HG02973 (cell line): Measurements from ENCODE around the gene TMEM131.

ENCODE experiments used
- ATAC-seq: cut with Tn5 transposase; IDR thresholded peaks from one replicate; pipeline ENCODE4 v1.9.1; 2021; ENCODE audit warnings: moderate library complexity; ENCODE audit not compliant: unreplicated experiment

TMEM131 gene

DNA sequence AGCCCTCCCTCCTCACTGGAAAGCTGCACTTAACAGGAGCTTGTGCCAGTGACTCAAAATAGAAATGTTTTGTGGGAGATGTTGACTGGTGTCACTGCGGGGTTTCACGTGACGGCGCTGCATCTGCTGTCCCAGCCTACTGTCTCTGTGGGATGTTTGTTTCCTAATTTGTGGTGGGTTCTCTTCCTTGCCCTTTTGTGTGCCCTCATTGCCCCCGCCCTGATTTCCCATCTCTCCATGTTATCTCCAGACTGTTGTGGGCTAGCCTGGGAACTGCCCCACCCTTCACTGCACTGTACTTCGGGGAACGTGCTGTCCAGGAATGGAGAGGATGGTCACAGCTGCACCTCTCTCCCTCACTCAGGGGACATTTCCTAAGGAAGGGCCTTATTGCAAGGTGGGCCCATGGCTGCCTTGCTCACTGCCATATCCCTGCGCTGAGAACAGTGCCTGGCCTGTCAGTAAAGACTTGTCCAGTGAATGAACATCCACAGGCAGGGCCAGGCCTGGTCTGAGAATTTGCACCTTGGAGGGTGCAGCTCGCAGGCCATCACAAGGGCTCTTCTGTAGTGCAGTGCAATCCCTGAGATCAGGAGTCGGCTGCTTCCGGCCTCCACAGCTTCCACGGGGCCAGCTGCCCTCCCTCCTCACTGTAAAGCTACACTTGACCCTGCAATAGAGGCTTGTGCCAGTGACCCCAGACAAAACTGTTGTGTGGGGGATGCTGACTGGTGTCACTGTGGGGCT lies 264.3 kb downstream of the TMEM131 start:
- ATAC-seq: no peak

DNA sequence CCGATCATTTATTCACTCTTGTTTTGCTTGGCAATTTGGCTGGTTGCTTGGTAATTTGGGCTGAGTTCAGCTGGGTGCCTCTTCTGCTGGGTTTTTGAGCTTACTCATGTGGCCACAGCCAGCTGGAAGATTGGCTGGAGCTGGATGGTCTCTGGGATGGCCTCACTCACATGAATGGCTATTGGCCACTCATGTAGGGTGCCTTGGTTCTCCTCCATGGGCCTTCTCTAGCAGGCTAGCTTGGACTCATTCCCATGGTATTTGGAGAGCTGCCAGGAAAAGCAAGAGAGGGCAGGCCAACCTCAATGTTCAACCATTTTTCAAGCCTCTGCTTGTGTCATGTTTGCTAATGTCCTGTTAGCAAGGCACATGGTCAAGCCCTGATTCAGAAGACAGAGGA lies 265.5 kb downstream of the TMEM131 start:
- ATAC-seq: no peak

DNA sequence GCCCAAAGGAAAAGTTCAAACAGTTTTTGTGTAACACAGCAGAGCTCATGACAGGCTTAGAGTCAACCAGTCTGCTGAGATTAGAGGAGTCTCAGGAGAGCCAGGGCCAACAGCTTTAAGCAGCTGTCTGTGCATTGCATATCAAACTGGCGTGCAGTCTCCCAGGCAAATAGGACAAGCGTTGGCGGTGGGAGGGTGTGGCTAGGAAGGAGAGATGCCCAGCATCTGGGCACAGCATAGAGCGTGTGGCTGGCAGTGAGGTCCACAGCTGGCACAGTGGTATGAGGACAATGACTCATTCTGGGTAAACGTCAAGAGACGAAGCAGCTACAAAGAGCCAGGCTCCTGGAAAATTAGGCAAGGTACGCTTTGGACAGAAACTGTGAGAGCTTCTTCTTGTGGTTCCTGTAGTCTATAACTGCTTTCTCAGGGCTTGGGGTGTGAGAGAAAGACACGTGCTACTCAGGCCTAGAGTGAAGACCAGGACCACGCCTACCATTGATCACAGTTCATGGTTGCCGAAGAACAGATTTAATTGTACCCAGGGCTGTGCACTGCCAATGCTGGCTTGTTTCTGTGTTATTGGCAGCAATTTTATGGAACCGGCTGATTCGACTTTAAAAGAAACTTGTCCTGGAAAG lies 267.5 kb downstream of the TMEM131 start:
- ATAC-seq: no peak

DNA sequence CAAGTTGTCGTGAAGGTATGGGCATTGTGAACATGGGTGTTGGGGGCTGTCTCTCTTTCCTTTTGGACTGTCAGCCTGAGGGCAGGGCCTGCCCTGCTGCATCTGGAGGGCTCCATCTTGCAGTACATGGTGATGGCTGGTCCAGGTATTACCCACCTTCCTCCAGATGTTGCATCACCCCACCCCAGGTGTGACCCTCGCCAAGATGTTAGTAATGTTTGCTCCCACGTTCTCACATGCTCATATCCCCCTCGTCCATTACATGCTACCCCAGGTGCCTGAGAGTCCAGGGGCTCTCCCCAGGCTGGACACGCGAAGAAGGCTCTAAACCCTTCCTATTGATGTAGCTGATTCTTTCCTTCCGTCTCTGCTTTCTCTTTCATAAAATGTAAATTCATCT lies 268.5 kb downstream of the TMEM131 start:
- no peak for ATAC-seq

DNA sequence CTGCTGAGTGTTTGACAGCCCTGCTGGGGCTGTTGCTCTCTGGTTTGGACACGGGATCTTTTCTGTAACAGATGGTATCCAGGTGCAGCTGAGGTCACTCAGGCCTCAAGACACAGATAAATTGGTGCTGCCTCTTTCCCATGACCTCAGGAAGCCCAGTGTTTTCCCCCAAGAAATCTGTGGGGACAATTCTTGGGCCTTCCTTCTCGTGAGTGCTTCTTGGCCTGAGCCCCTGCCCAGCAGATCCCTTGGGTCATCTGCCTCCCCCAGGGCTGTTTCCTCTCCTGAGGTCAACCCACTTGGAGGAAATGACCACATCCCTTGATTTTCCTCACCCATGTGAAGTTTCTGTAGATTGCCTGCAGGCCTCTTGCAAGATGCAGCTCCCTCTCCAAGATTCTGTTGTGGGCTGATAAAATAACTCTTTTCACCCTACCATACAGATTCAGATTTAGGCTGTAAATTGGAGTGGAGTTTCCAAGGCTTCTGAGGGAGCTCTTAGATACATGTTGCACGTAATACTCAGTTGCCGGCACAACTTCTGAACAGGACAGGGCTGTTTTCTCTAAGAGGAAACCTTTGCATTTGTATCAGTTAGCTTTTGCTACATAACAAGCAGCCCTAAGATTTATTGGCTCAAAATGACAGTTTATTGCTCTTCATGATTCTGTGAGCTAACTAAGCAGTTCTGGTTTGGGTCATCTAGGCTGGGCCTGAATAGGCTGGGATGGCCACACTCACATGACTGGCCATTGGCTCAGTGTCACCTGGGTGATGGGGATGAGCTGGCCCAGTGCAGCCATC lies 269.3 kb downstream of the TMEM131 start:
- ATAC-seq: no peak

DNA sequence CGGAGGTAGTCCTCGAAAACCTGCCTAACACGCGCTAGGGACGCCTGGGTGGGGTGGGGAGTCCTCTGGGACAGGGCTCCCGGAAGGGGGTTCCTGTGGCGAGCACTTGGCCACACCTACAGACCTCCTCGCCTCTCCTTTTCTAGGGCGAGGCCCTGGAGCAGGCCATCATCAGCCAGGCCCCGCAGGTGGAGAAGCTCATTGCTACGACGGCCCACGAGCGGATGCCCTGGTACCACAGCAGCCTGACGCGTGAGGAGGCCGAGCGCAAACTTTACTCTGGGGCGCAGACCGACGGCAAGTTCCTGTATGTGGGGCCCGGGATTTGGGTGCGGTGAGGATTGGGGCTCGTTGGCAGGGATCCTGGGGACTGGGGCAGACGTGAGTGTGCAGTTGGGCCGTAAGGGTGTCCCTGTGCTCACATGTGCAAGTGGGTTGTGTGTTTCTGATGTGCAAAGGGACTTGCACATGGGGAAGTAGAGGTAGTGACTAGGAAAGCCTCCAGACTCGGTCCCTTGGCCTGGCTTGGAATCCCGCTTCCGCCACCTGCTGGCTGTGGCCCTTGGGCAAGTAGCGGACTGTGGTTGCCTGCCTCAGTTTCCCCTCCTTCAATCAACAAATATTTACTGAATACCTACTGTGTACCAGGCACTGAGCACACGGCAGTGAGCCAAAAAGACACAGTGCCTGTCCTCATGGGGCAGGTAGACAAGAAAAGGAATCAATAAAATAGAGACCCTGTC lies 270.6 kb downstream of the TMEM131 start:
- no peak for ATAC-seq

DNA sequence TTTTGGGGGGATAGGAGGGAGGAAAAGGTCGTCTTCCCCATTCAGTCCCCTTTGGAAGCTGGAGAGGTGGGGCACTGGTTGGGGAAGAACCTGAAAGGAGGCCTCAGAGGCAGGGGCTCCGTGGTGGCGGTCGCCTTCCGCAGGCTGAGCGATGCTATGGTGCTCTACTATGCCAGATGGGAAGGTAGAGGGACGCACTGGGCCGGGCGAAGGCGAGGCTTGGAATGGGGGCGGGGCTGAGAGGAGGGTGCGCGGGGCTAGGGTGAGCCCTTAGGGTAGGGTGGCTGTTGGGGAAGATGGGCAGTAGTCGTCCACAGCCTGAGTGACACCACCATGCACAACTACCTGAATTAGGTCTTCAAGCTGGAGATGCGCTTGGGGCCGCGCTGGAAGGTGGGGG lies 271.2 kb downstream of the TMEM131 start:
- ATAC-seq: no peak

DNA sequence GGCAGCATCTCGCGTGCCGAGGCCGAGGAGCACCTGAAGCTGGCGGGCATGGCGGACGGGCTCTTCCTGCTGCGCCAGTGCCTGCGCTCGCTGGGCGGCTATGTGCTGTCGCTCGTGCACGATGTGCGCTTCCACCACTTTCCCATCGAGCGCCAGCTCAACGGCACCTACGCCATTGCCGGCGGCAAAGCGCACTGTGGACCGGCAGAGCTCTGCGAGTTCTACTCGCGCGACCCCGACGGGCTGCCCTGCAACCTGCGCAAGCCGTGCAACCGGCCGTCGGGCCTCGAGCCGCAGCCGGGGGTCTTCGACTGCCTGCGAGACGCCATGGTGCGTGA lies 271.7 kb downstream of the TMEM131 start:
- no peak for ATAC-seq

DNA sequence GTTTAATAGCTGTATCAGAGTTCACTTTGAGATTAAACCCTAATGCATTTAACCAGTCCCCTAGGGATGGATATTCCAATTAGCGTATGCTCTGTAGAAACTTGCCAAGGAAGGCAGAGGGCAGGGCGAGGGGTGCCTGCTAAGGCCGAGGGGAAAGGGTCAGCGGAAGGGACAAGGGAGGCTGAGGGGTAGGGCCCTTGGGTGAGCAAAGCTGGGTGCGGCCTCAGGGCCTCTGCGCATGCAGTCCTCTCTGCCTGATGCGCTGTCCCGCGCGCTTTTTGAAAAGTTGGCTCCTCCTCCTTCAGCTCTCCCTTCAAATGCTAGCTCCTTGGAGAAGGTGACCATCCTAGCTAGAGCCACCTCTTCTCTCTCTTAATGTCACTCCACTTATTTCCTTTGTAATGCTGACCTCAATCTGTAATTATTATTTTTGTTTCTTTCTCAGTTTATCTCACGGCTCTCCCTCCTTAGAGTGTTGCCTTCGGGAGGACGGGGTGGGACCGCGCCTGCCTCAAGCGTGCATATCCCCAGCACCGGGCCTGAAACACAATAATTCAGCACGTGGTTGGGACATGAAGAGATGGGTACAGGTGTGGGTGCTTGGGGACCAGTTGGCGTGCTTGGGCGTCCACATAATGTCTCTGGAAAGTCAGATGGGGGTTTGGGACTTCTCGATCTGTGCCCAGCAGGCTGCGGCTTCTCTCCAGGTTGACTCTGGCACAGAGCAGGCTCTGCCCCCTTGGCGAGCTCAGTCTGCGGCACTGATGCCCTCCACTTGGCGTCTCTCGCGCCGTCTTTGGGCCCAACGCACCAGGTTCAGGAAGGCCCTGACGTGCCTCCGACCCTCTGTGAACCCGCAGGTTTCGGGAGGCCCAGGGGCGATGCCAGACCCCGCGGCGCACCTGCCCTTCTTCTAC lies 272.3 kb downstream of the TMEM131 start:
- ATAC-seq: no peak

DNA sequence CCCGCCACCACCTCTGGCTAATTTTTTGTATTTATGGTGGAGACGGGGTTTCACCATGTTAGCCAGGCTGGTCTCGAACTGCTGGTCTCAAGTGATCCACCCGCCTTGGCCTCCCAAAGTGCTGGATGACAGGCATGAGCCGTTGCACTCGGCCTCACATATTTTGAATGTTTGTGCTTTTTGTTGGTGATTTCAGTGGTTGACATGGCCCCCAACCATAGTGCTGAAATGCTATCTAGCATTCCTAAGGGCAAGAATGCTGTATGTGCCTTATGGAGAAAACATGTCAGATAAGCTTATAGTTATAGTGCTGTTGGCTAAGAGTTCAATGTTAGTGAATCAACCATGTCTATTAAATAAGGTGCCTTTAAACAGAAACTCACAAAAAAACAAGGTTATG lies 273.5 kb downstream of the TMEM131 start:
- no peak for ATAC-seq

DNA sequence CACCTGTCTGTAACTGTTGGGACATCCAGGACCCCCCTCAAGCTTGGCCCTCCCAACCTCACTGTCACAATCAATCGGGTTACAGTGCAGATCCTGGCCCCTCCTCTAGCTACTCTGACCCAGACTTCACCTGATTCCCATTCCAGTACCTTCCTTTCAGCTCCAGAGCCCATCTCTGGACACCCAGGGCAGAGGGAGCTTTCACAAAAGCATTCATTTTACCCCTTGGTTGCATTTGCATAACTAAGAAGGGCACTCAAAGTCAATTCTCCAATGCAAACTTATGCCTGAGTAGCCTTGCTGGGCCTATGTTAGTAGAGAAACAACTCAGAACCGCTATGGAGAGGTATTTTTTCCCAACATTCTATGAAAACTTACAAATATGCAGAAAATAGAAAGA lies 275.0 kb downstream of the TMEM131 start:
- no peak for ATAC-seq

DNA sequence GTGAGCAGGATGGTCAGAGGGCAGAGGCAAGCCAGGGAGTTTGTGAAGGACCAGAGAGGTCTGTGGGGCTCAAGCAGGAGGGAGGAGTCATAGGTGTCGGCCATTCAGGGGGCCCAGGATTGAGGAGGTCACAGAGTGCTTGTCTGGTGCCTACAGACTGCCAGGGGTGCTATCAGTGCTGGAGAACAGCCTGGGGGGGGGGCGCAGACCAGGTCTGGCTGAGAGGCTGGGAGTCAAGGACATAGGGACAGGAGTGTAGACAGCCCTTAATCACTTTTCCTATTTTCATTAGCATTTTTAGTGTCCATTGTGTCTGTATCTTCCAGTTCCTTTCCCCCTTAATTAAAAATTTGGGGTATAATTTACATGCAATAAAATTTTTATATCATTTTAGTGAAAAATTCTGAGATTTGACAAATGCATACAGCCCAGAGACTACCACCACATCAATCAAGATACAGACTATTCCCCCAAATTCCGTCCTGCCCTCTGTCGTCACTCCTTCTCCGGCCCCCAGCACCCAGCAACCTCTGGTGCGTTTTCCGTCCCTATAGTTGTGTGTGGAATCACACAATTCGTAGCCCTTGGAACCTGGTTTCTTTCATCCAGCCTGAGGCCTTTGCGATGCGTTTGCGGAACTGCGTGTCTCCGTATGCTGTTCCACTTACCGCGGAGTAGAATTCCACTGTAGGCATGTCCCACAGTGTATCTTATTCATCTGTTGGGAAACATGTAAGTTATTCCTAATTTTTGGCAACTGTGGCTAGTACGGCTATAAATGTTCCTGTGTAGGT lies 276.2 kb downstream of the TMEM131 start:
- ATAC-seq: no peak

DNA sequence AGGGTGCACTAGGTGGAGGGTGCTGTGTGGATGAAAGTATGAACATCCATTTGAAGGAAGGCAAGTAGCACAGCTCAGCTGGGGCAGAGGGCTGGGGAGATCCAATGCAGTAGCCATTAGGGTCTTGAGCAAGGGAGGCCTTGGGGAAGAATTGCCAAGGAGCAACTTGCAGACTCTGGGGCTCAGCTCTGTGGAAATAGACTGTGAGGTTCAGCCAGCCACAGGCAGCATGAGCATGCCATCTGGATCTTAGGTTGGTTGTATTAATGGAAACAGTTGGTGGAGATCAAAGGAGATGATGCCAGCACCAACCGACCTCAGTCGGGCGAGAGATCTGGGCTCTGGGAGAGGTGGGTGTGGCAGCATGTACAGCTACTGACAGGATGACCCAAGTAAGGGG lies 276.8 kb downstream of the TMEM131 start:
- ATAC-seq: no peak

DNA sequence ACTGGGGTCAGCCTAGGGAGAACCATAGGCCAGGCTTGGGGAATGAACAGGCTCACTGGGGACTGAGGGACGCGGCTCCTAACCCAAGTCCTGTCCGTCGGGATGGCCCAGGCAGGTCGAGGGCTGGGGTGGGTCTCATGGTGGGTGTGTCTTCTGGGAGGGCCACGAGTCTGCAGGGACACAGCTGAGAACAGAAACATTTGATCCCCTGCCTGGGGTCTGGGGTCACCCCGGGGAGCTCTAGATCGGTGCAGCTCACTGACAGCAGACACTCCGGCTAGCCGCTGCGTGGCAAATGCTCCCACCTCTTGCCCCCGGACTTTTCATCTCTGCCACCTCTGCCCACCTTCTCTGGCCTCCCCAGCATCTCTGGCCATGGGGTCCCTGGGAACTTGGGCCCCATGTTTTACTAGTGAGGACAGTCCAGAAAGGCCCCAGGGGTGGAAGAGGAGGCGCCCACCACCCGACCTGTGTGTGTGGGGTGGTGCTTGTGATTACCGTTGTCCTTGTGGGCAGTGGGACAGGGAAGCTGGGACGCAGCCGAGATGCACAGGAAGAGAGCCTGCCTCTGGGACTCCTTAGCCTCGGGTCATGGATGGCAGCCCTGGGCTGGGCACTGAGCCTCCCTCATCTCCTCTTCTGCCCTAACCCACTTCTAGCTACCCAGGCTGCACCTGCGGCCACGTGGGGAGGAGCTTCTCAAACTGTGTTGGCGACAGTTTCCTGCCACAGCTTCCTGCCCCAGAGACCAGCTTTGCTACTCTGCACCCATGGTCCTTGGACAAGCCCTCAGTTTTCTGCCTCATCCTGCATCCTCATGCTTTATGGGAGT lies 277.5 kb downstream of the TMEM131 start:
- ATAC-seq: no peak

DNA sequence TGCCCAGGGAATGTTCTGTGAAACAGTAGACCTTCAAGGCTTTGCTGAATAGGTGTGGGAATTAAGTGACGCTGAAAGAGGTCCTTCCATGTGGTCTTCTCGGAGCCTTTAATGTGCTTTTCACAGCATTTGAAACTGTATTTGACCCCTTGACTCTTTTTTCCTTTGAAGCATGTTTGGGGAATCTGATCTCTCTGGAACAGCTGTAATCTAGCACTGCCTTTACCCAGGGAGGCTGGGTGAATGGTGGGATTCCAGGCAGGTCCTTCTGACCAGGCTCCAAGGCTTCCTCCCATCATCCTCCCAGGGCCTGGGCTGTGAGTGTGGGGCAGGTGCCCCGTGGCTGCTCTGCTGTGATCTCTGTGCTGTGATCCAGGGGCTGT lies 278.1 kb downstream of the TMEM131 start:
- ATAC-seq: no peak

DNA sequence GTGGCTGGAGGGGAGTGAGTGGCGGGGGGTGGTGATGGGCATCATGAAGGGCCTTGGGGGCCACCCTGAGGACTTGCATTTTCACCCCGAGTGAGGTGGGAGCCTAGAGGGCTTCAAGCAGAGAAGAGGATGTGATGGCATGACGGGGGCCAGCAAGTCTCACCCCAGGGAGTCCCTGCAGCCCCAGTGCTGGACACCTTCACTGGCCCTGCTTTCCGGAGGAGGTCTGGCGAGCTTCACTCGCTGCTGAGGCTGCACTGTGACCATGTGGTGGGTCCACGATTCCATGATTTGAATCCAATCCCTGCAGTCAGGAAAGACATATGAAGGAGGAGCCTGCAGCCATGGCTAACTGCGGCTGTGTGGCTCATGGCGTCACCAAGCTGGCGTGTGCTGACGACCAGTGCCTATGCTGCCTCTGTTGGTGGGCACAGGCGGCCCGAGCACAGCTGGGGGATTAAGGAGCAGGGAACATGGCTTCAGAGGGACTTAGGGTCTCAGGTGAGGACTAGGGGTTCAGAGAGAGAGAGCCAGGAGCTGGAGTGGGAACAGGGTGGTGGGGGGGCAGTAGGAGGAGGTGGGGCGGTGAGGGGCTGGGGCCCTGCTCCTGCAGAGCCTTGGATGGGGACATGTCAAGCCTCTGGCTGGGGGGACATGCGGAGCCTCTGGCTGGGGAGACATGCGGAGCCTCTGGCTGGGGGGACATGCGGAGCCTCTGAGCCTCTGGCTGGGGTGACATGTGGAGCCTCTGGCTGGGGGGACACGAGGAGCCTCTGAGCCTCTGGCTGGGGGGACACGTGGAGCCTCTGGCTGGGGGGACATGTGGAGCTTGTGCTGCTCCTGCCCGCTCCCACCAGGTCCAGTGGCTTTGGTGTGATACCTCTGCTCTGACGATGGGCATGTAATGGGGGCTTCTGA lies 278.8 kb downstream of the TMEM131 start:
- ATAC-seq: no peak

DNA sequence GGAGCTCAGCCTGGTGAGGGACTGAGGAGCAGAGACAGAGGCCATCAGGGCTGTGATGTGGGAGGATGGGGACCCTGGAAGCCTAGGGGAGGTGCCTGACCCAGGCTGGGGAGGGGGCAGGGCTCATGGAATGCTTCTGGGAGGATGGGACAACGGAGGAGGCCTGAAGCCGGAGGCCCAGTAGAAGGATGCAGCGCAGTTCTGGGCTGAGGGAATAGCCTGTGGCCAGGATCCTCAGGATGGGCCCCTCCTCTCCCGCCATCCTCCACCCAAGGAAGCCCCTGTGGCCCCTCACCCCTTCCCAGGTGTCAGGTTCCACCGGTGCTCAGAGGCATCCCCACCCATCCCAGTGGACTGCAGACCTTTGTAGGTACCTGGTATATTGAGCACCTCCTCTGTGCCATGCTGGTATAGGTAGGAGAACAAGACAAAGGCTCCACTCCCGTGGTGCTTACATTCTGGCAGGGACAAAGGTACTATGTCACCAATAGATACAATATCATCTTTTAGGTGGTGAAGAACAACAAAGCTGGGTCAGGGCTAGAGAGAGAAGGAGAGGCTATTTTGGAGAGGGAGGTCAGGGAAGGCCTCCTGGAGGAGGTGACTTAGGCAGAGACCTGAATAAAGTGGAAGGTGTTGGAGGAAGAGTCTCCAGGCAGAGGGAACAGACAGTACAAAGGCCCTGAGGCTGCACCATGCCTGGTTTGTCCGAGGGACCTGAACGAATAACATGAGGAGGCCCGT lies 279.6 kb downstream of the TMEM131 start:
- ATAC-seq: no peak
